ENCODE data around the gene ORC3. TPM values are rescaled to one million over a fixed set of nuclear protein-coding genes. Genes with fewer than 3 reads are reported as not detected.

The ORC3 gene
- total RNA-seq, 2 donors from 2014 or later: 48.3 to 62.4 TPM

DNA sequence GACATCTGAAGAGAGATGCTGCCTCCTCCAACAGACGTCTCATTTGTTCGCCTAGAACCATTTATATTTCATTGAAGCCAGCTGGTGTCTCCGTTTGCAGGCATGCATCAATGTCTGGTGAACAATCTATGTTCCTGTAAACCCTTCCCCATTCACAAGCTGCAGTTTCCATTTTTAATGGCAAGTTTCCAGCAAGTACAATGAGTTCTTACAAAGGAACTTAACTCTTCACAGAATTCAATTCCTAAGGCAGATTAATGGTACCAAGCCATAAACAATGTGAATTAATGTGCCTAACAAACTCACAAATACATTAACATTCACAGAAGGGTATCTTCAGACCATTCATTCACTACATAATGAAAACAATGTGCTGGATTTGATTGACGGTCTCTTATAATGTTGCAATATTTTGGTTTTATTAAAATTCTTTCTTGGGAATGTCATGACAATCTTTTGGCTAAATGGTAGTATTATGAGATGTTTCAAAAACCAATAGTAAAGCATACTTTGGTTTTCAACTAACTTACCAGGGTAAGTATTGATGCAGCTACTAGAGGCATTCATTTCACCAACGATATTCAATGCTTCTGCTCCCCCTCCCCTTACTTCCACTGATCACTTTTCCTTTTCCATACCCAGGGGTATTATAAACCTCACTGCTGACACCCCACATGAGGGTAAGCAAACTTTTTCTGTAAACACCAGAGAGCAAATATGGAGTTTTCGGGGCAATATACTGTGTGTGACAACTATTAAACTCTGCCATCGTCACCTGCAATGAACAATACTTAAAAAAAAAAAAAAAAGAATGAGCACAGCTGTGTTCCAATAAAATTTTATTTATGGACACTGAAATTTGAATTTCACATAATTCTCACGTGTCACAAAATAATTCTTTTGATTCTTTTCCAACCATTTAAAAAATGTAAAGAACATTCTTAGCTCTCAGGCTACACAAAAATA lies 107.9 kb downstream of the ORC3 start:
- Histone ChIP-seq H3K4me3 (ENCODE audit: low read length) (peak overlapping the region; percentile 91), H3K9ac (ENCODE audit: extremely low read depth, low read length, poor library complexity, severe bottlenecking) (peak overlapping the region; percentile 95), H3K27ac (ENCODE audit: low read depth, low read length) (peak overlapping the region; percentile 84), H3K36me3 (ENCODE audit: control insufficient read depth, insufficient read depth, low read length) (peaks cover 16% of the 10 kb centered on the region), H3K27me3 (ENCODE audit: control insufficient read depth, insufficient read depth, low read length, poor library complexity, severe bottlenecking) (no peaks in the 10 kb centered on the region), H3K4me1 (ENCODE audit: control insufficient read depth, insufficient read depth, low read length) (no peaks in the 10 kb centered on the region), H3K9me3 (ENCODE audit: control insufficient read depth, low read length) (no peaks in the 10 kb centered on the region)
- no peaks in the 10 kb centered on the region for H3K27me3 Mint-ChIP-seq (ENCODE audit: insufficient read depth)
- no peaks in the 10 kb centered on the region for H3K9me3 Mint-ChIP-seq
- TF ChIP-seq, protein P1, sequence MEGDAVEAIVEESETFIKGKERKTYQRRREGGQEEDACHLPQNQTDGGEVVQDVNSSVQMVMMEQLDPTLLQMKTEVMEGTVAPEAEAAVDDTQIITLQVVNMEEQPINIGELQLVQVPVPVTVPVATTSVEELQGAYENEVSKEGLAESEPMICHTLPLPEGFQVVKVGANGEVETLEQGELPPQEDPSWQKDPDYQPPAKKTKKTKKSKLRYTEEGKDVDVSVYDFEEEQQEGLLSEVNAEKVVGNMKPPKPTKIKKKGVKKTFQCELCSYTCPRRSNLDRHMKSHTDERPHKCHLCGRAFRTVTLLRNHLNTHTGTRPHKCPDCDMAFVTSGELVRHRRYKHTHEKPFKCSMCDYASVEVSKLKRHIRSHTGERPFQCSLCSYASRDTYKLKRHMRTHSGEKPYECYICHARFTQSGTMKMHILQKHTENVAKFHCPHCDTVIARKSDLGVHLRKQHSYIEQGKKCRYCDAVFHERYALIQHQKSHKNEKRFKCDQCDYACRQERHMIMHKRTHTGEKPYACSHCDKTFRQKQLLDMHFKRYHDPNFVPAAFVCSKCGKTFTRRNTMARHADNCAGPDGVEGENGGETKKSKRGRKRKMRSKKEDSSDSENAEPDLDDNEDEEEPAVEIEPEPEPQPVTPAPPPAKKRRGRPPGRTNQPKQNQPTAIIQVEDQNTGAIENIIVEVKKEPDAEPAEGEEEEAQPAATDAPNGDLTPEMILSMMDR (conservative IDR thresholded peaks at IDR 0.05): no peak
- peaks cover 7% of the 10 kb centered on the region for H3K36me3 Mint-ChIP-seq (ENCODE audit: low read depth)
- peak overlapping the region; percentile 93 for H3K4me3 Mint-ChIP-seq
- peaks cover 37% of the 10 kb centered on the region for H3K4me1 Mint-ChIP-seq
- H3K27ac Mint-ChIP-seq: peak overlapping the region; percentile 20
- DNase-seq: no peak
- 73 to 75% methylated on average over 4 to 8 of the region's 8 CpGs for WGBS, 2 experiments (ENCODE audit: insufficient coverage in 1 of 2, insufficient read length in 1 of 2)

DNA sequence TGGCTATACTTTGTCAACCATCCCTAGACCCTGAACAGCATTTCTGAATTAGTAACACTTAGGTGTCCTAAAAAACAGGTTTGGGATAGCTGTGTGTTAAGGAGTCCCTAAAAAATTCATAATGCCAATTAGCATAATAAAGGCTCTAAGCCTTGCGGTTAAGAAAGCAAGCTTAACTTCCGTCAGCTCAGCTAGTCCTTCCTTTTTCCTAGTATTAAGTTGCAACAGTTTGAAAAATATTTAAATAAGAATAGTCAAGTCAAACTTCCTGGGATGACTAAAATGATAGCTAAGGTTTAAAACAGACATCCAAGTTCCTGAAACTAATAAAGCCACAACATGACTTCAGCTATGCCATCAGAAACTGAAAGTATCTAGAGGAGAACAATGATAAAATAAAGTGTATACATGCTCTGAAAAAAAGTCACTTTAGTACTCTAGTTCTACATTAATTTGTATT lies 108.6 kb downstream of the ORC3 start:
- no peak for DNase-seq
- TF ChIP-seq, protein P1 (conservative IDR thresholded peaks at IDR 0.05): no peak
- H3K27me3 ChIP-seq (ENCODE audit: control insufficient read depth, insufficient read depth, low read length, poor library complexity, severe bottlenecking): no peaks in the 10 kb centered on the region
- peak overlapping the region; percentile 93 for H3K4me3 Mint-ChIP-seq
- peaks cover 37% of the 10 kb centered on the region for H3K4me1 Mint-ChIP-seq
- no peaks in the 10 kb centered on the region for H3K27me3 Mint-ChIP-seq (ENCODE audit: insufficient read depth)
- no peaks in the 10 kb centered on the region for H3K9me3 ChIP-seq (ENCODE audit: control insufficient read depth, low read length)
- peaks cover 7% of the 10 kb centered on the region for H3K36me3 Mint-ChIP-seq (ENCODE audit: low read depth)
- WGBS, 2 experiments (ENCODE audit: insufficient coverage in 1 of 2, insufficient read length in 1 of 2): 33 to 39% methylated on average over 2 of the region's 2 CpGs
- peak overlapping the region; percentile 91 for H3K4me3 ChIP-seq (ENCODE audit: low read length)
- H3K9me3 Mint-ChIP-seq: no peaks in the 10 kb centered on the region
- H3K4me1 ChIP-seq (ENCODE audit: control insufficient read depth, insufficient read depth, low read length): no peaks in the 10 kb centered on the region
- peaks cover 16% of the 10 kb centered on the region for H3K36me3 ChIP-seq (ENCODE audit: control insufficient read depth, insufficient read depth, low read length)
- peak overlapping the region; percentile 42 for H3K27ac ChIP-seq (ENCODE audit: low read depth, low read length)
- H3K9ac ChIP-seq (ENCODE audit: extremely low read depth, low read length, poor library complexity, severe bottlenecking): peak overlapping the region; percentile 95
- no peak overlapping the region for H3K27ac Mint-ChIP-seq

DNA sequence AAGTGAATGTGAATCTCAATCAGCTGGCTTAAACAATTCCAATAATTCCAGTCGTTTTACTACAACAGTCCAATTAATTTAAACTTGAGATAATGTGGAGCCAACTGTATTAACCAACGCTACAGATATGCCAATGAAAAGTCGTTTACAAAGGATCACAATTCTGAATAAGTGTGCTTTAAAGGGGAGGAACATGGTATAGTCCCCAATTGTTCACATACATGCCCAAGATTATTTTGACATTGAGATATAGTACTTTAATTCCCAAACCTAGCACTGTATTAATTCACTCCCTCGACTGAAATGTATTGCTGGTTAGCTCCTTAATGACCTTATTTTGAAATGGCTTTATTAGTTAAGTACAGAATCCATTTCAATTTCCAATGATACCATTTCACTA lies 109.6 kb downstream of the ORC3 start:
- Mint-ChIP-seq H3K36me3 (ENCODE audit: low read depth) (peaks cover 7% of the 10 kb centered on the region), H3K27ac (no peak overlapping the region), H3K27me3 (ENCODE audit: insufficient read depth) (no peaks in the 10 kb centered on the region), H3K4me1 (peaks cover 29% of the 10 kb centered on the region), H3K4me3 (peak overlapping the region; percentile 93), H3K9me3 (no peaks in the 10 kb centered on the region)
- no peak overlapping the region for H3K27ac ChIP-seq (ENCODE audit: low read depth, low read length)
- peaks cover 16% of the 10 kb centered on the region for H3K36me3 ChIP-seq (ENCODE audit: control insufficient read depth, insufficient read depth, low read length)
- TF ChIP-seq, protein P1 (conservative IDR thresholded peaks at IDR 0.05): no peak
- H3K4me1 ChIP-seq (ENCODE audit: control insufficient read depth, insufficient read depth, low read length): no peaks in the 10 kb centered on the region
- no peak for DNase-seq
- peak overlapping the region; percentile 95 for H3K9ac ChIP-seq (ENCODE audit: extremely low read depth, low read length, poor library complexity, severe bottlenecking)
- no peaks in the 10 kb centered on the region for H3K27me3 ChIP-seq (ENCODE audit: control insufficient read depth, insufficient read depth, low read length, poor library complexity, severe bottlenecking)
- H3K9me3 ChIP-seq (ENCODE audit: control insufficient read depth, low read length): no peaks in the 10 kb centered on the region
- 2 to 17% methylated on average over 1 to 4 of the region's 4 CpGs for WGBS, 2 experiments (ENCODE audit: insufficient coverage in 1 of 2, insufficient read length in 1 of 2)
- peak overlapping the region; percentile 91 for H3K4me3 ChIP-seq (ENCODE audit: low read length)
